CD14-positive monocyte (primary cell): ENCODE measurements around the gene CA5B. TPM values are rescaled to one million over a fixed set of nuclear protein-coding genes. Genes with fewer than 3 reads are reported as not detected.

Experiments
- DNase-seq, 3 donors: peaks; one replicate each; pipeline ENCODE4 v3.0.0-alpha.2; 2011 to 2022
- H2AFZ ChIP-seq: 2 replicates; pipeline ENCODE4 v1.6.0; 2012; ENCODE audit warnings: mild to moderate bottlenecking, low read depth, low read length, inconsistent platforms; ENCODE audit not compliant: insufficient read depth, poor library complexity, severe bottlenecking
- H3K27ac ChIP-seq, 2 donors: 1 replicate in 1 of 2; 2 replicates in 1 of 2; pipeline ENCODE4 v1.5.1; 2012 to 2013; ENCODE audit warnings: low read length in 2 of 2, control low read depth in 1 of 2, inconsistent platforms in 1 of 2, low read depth in 1 of 2, mild to moderate bottlenecking in 1 of 2
- H3K27me3 ChIP-seq, 2 donors: one replicate each; pipeline versions ENCODE4 v1.6.0 to v1.6.1; 2011 to 2013; ENCODE audit warnings: low read length in 2 of 2; ENCODE audit not compliant: control insufficient read depth in 2 of 2, insufficient read depth in 2 of 2
- H3K36me3 ChIP-seq, 2 donors: replicated peaks in 1 of 2; 1 replicate in 1 of 2; 2 replicates in 1 of 2; pipeline versions ENCODE4 v1.5.1 to v1.6.1; 2012 to 2013; ENCODE audit warnings: low read length in 2 of 2, control low read depth in 1 of 2, inconsistent platforms in 1 of 2, mild to moderate bottlenecking in 1 of 2; ENCODE audit not compliant: insufficient read depth in 2 of 2, control insufficient read depth in 1 of 2
- H3K4me1 ChIP-seq, 2 donors: 1 replicate in 1 of 2; 2 replicates in 1 of 2; pipeline versions ENCODE4 v1.5.1 to v1.6.1; 2012 to 2013; ENCODE audit warnings: low read length in 2 of 2, control low read depth in 1 of 2, inconsistent platforms in 1 of 2, mild to moderate bottlenecking in 1 of 2, moderate library complexity in 1 of 2; ENCODE audit not compliant: insufficient read depth in 2 of 2, control insufficient read depth in 1 of 2
- H3K4me2 ChIP-seq: replicated peaks from 2 replicates; pipeline ENCODE3; 2012; ENCODE audit warnings: low read length, moderate library complexity, mild to moderate bottlenecking; ENCODE audit not compliant: poor library complexity, severe bottlenecking; ENCODE audit errors: extremely low read depth
- H3K4me3 ChIP-seq, 3 experiments: fragments of 200-600 bp in 1 of 3; sonication (generic) in 1 of 3; replicated peaks in 1 of 3; 1 replicate in 2 of 3; 2 replicates in 1 of 3; pipeline ENCODE4 v1.5.1; 2011 to 2013; ENCODE audit warnings: low read length in 3 of 3, mild to moderate bottlenecking in 3 of 3, control low read depth in 2 of 3, low read depth in 2 of 3, inconsistent platforms in 1 of 3, moderate library complexity in 1 of 3
- H3K79me2 ChIP-seq: 2 replicates; pipeline ENCODE4 v1.6.0; 2012; ENCODE audit warnings: mild to moderate bottlenecking, control low read depth, inconsistent platforms, low read length, moderate library complexity; ENCODE audit not compliant: insufficient read depth
- H3K9ac ChIP-seq: 2 replicates; pipeline ENCODE4 v1.6.0; 2017; ENCODE audit warnings: low read length, mild to moderate bottlenecking; ENCODE audit not compliant: insufficient read depth, poor library complexity, severe bottlenecking
- H3K9me3 ChIP-seq, 2 donors: replicated peaks in 1 of 2; 1 replicate in 1 of 2; 2 replicates in 1 of 2; pipeline versions ENCODE4 v1.5.1 to v1.6.1; 2012 to 2013; ENCODE audit warnings: low read length in 2 of 2, control low read depth in 1 of 2; ENCODE audit not compliant: control insufficient read depth in 1 of 2, insufficient read depth in 1 of 2
- H4K20me1 ChIP-seq: 2 replicates; pipeline ENCODE4 v1.6.0; 2012; ENCODE audit warnings: mild to moderate bottlenecking, low read length, control low read depth, moderate library complexity; ENCODE audit not compliant: insufficient read depth
- H3K27ac Mint-ChIP-seq, 7 donors: one replicate each; pipeline ENCODE4 v1.8.0; 2020; ENCODE audit warnings: mild to moderate bottlenecking in 7 of 7, mixed read lengths in 7 of 7, moderate library complexity in 6 of 7, inconsistent platforms in 2 of 7
- H3K27me3 Mint-ChIP-seq, 3 donors: one replicate each; pipeline ENCODE4 v1.8.0; 2021 to 2022; ENCODE audit warnings: low read depth in 3 of 3, mild to moderate bottlenecking in 3 of 3, mixed read lengths in 3 of 3, moderate library complexity in 3 of 3, inconsistent platforms in 1 of 3
- H3K36me3 Mint-ChIP-seq, 2 donors: one replicate each; pipeline ENCODE4 v1.8.0; 2020; ENCODE audit warnings: mixed read lengths in 2 of 2, inconsistent platforms in 1 of 2, mild to moderate bottlenecking in 1 of 2
- H3K4me1 Mint-ChIP-seq: one replicate; pipeline ENCODE4 v1.8.0; 2020; ENCODE audit warnings: mild to moderate bottlenecking, mixed read lengths
- H3K4me3 Mint-ChIP-seq, 2 donors: one replicate each; pipeline ENCODE4 v1.8.0; 2020; ENCODE audit warnings: mild to moderate bottlenecking in 2 of 2, mixed read lengths in 2 of 2, moderate library complexity in 1 of 2
- H3K9me3 Mint-ChIP-seq, 7 donors: one replicate each; pipeline ENCODE4 v1.8.0; 2020 to 2022; ENCODE audit warnings: mixed read lengths in 7 of 7, mild to moderate bottlenecking in 6 of 7, moderate library complexity in 6 of 7, inconsistent platforms in 2 of 7
- WGBS: methylation state at CpG from one replicate; pipeline ENCODE4 v1.1.5; 2013; ENCODE audit warnings: missing lambda C conversion rate; ENCODE audit not compliant: insufficient coverage; 5-methylcytosine and 5-hydroxymethylcytosine counted together
- intact Hi-C, 2 donors: fragments of 100-400 bp; cut with micrococcal nuclease; formaldehyde crosslinking; loops; one replicate each; pipeline versions ENCODE4 v1.15.0 to v1.15.1; 2023
- polyA plus RNA-seq, 3 donors: library from polyadenylated mRNA; depleted of rRNA in 1 of 3; unstranded in 2 of 3; stranded (reverse) in 1 of 3; fragments of 300-500 nt in 2 of 3; fragments of >200 nt in 1 of 3; fragmentation: Illumina TruSeq in 2 of 3; gene quantifications; 1 replicate in 2 of 3; 2 replicates in 1 of 3; pipeline ENCODE4 v1.2.3, GENCODE V29; 2012 to 2021
- TF ChIP-seq, protein P1 (sequence below): fragments of 200-600 bp; IDR thresholded peaks from one replicate; pipeline ENCODE4 v1.8.0; 2022; ENCODE audit warnings: antibody characterized with exemption, mild to moderate bottlenecking

The CA5B gene
- polyA plus RNA-seq, 3 donors, result 6.2 to 24.4 (median 21.4) TPM

DNA sequence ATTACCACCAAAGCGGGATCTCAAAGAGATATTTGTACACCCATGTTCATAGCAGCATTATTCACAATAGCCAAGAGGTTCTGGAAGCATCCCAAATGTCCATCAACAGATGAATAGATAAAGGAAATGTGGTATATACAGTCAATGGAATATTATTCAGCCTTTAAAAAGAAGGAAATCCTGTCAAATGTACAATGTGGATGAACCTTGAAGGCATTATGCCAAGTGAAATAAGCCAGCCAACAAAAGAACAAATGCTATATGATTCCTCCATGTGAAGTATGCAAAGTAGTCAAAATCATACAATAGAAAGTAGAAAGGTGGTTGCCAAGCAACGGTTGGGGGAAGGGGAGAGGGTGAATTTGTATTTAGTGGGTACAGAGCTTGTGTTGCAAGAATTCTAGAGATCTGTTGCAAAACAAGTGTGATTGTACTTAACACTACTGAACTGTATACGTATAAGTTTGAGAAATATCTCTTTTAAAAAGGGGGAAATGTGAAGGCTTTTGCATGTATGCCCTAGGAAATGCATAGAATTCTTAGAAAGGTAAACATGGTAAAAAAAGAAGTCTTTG lies 47.2 kb downstream of the CA5B start:
- H3K79me2 ChIP-seq, result no peaks in the 10 kb centered on the region
- Mint-ChIP-seq H3K9me3 (no peaks in the 10 kb centered on the region), H3K27me3 (no peaks in the 10 kb centered on the region), H3K4me3 (no peak overlapping the region), H3K27ac (peak overlapping the region in 6 of 7 donors; percentile 69 to 92 (median 80)), H3K4me1 (peaks cover 31% of the 10 kb centered on the region), H3K36me3 (peaks cover 7 to 26% of the 10 kb centered on the region in 2 donors)
- intact Hi-C loops, result no loop called here
- TF ChIP-seq, protein P1, sequence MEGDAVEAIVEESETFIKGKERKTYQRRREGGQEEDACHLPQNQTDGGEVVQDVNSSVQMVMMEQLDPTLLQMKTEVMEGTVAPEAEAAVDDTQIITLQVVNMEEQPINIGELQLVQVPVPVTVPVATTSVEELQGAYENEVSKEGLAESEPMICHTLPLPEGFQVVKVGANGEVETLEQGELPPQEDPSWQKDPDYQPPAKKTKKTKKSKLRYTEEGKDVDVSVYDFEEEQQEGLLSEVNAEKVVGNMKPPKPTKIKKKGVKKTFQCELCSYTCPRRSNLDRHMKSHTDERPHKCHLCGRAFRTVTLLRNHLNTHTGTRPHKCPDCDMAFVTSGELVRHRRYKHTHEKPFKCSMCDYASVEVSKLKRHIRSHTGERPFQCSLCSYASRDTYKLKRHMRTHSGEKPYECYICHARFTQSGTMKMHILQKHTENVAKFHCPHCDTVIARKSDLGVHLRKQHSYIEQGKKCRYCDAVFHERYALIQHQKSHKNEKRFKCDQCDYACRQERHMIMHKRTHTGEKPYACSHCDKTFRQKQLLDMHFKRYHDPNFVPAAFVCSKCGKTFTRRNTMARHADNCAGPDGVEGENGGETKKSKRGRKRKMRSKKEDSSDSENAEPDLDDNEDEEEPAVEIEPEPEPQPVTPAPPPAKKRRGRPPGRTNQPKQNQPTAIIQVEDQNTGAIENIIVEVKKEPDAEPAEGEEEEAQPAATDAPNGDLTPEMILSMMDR, result no peak
- H3K36me3 ChIP-seq, result peaks cover 0 to 15% of the 10 kb centered on the region in 2 donors
- peaks cover 47 to 70% of the 10 kb centered on the region in 2 donors for H3K4me1 ChIP-seq
- no peaks in the 10 kb centered on the region for H3K9me3 ChIP-seq
- H4K20me1 ChIP-seq, result no peaks in the 10 kb centered on the region
- no peak overlapping the region for H3K4me2 ChIP-seq
- H3K27ac ChIP-seq, result peak overlapping the region; percentile 12 to 63
- H3K9ac ChIP-seq, result no peak overlapping the region
- H2AFZ ChIP-seq, result no peak overlapping the region
- WGBS, result no CpG with 5 or more reads among the region's 3 CpGs
- no peaks in the 10 kb centered on the region for H3K27me3 ChIP-seq
- peak; percentile 63 to 80 (median 64) for DNase-seq
- no peak overlapping the region for H3K4me3 ChIP-seq

DNA sequence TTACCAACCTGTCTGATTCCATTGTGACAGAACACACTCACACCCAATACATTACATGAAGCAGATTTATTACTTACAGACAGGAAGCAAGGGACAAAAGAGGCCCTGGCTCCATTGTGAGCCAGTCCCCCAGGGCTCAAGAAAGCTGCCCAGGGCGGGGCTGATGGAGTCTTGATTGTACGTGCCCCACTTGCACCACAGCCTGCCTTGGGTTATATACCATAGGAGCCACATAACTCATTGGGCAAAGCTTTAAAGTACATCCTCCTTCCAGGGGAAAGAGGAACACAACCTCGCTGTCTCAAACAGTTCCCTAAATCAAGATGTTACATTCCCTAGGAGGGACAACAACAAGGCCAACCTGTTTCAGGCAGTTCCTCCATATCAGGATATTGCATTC lies 48.8 kb downstream of the CA5B start:
- Histone ChIP-seq H2AFZ (no peak overlapping the region), H3K9me3 (no peaks in the 10 kb centered on the region), H3K4me1 (peaks cover 46 to 70% of the 10 kb centered on the region in 2 donors), H3K4me3 (peak overlapping the region in 1 of 3 experiments; percentile 18), H3K79me2 (peaks cover 3% of the 10 kb centered on the region), H3K27me3 (no peaks in the 10 kb centered on the region), H4K20me1 (no peaks in the 10 kb centered on the region), H3K36me3 (peaks cover 0 to 8% of the 10 kb centered on the region in 2 donors), H3K9ac (no peak overlapping the region), H3K27ac (peak overlapping the region; percentile 68 to 71), H3K4me2 (peak overlapping the region; percentile 12)
- intact Hi-C loops, result no loop called here
- no peak overlapping the region for H3K4me3 Mint-ChIP-seq
- H3K4me1 Mint-ChIP-seq, result peaks cover 24% of the 10 kb centered on the region
- H3K27me3 Mint-ChIP-seq, result no peaks in the 10 kb centered on the region
- H3K9me3 Mint-ChIP-seq, result no peaks in the 10 kb centered on the region
- WGBS, result no CpG with 5 or more reads among the region's 3 CpGs
- peak overlapping the region; percentile 81 to 92 (median 91) for H3K27ac Mint-ChIP-seq
- peak; percentile 63 to 70 (median 68) for DNase-seq
- TF ChIP-seq, protein P1, result no peak
- H3K36me3 Mint-ChIP-seq, result peaks cover 4 to 15% of the 10 kb centered on the region in 2 donors
